CD4-positive, alpha-beta T cell treated with Interleukin-4 for 1 hour (primary cell): ENCODE results near the gene GREM2.

Source experiments
- DNase-seq, 2 donors: peaks; one replicate each; pipeline ENCODE4 v3.0.0-alpha.2; 2020 to 2022

The GREM2 gene

GRCh38 chr1:240497908-240498307 lies 114.0 kb downstream of the GREM2 start:
- no peak for DNase-seq

GRCh38 chr1:240496941-240497340 lies 115.0 kb downstream of the GREM2 start:
- no peak for DNase-seq

GRCh38 chr1:240496356-240496755 lies 115.6 kb downstream of the GREM2 start:
- DNase-seq = no peak

DNA sequence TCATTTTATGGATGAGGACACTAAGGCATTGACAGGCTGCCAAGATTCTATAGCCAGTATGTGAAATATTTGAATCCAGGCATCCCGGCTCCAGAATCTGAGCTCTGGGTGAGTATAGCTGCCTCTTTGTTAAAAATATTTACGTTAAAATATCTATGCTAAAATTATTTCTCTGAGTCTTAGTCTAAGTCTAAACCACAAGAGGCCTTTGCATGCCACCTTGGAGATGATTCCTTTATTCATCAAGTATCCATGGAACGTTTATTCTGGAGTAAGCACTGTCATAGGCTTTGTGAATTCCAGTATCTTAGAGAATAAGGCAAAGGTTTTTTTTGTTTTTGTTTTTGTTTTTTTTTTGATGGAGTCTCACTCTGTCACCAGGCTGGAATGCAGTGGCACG lies 116.4 kb downstream of the GREM2 start:
- no peak for DNase-seq

DNA sequence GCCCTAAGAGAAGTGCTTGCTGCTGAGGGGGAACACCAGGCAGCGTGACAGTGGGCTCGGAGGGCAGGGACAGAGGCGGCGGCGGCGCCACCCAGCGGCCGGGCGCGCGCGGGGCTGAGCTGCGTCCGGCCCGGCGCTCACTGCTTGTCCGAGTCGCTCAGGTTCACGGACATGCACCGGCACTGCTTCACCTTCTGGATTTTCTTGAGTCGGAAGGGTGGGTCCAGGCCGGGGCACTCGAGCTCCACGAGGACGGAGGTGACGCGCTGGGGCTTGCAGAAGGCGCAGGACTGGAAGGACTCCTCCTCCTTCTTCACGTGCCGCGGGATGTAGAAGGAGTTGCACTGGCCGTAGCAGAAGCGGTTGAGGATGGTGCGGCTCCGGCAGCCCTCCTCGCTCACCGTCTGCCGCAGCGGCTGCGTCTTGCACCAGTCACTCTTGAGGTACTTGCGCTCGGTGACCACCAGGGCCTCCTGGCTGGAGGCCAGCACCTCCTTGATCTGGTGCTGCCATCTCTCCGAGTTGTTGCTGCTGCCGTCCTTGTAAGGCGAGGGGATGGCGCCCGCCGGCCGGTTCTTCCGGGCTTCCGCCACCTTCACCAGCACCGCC lies 119.0 kb downstream of the GREM2 start:
- peak in 1 of 2 donors; percentile 3 for DNase-seq

- DNase-seq = no peak
Observed at GRCh38 chr1:240491796-240492195, 120.2 kb downstream of the GREM2 start.

DNA sequence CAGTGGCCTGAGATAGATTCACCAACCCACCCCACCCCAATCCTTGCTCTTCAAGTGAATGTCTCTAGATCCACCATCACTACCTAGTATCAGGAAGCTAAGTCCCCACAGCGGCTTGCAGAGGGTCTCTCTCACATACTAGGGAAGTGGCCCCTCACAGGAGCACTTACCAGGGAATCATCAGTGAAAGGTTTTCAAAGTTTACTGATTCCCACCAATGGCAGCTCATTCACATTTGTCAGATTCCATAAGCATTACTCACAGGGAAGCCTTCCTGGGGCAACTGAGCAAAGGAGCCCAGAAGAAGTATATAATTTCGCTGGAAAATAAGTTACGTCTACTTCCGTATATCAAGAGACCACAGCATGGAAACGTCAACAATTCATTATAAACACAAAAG lies 120.8 kb downstream of the GREM2 start:
- DNase-seq = no peak

DNA sequence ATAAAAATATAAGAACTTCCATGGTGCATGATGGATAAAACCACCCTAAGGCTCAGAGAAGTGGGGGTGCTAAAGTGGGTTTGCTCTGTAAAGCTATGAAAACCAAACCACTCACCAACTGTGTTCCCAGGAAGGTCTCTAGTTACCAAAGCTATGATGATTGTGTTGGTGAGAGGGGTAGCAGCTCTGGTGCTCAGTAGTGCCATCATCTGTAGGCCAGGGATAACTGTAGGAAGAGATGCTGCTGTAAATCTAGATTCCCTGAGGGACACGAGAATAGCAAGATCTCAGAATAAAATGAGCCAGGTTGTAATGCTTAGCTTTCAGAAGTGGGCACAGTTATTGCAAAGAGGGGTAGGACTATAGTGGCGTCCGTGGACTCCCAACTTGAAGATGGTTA lies 124.5 kb downstream of the GREM2 start:
- DNase-seq = no peak

GRCh38 chr1:240486611-240487010 lies 125.3 kb downstream of the GREM2 start:
- no peak for DNase-seq

DNA sequence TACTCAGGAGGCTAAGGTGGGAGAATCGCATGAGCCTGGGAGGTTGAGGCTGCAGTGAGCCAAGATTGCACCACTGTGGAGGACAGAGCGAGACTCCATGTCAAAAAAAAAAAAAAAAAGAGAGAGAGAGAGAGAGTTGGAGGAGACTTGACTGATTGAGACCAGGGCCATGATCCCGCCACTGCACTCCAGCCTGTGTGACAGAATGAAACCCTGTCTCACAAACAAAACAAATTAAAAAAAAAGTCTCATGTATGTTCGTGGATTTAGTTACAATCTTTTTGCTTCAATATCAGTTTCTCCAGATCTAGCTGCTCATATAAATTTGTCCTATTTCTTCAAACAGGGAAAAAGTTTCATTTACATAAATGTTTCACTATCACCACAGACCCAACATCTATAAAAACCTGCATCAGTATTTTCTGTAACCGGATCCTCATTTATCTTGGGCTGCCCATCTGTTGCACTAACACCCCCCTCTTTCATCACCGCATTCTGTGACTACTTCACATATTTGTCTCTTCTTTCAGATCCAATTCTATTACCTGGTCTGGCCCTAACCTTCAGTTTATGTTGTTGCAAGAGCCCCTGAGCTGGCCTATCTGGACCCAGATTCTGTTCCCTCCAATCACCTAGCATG lies 127.0 kb downstream of the GREM2 start:
- no peak for DNase-seq

DNA sequence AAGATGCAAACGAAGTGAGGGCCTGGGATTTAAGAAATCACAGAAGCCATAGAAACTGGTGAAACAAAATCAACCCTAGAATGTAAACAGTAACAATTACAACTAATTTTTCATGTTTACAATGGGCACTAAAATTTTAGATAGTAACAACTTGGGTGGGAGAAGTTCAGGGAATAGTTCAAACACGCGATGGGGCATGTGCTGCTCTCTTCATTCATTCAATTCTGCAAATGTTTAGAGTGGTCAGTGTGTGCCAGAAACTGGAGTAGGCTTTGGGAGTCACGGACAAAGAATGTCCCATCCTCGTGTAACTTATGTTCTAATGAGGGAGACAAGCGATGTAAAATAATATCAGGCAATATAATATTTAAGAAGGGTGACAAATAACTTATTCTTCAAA lies 133.4 kb downstream of the GREM2 start:
- no peak for DNase-seq

GRCh38 chr1:240475832-240476231 lies 136.1 kb downstream of the GREM2 start:
- DNase-seq = no peak

- DNase-seq = no peak
Observed at GRCh38 chr1:240474133-240474614, 137.8 kb downstream of the GREM2 start.

DNA sequence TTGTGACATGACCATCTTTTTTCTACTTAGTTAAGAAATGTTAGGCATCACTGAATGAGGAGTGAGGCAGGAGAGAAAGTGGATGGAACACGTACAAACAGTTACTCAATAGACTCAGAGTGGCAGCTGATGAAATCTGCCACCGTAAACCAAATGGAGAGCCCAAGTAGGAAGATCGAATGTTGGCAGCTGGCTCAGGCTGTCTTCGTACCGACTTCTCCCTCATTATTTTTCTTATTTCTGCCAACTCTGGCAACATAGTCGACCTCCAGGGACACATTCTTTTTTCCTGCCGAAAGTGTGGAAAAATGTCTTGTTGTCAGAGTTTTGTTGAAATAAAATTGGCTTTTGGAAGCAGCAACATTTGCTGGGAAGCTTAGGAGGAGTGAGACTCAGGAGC lies 143.3 kb downstream of the GREM2 start:
- DNase-seq = no peak

GRCh38 chr1:240467895-240468294 lies 144.1 kb downstream of the GREM2 start:
- DNase-seq = no peak

- DNase-seq = no peak
Observed at GRCh38 chr1:240466509-240466908, 145.4 kb downstream of the GREM2 start.

GRCh38 chr1:240465531-240465940 lies 146.4 kb downstream of the GREM2 start:
- DNase-seq = no peak

DNA sequence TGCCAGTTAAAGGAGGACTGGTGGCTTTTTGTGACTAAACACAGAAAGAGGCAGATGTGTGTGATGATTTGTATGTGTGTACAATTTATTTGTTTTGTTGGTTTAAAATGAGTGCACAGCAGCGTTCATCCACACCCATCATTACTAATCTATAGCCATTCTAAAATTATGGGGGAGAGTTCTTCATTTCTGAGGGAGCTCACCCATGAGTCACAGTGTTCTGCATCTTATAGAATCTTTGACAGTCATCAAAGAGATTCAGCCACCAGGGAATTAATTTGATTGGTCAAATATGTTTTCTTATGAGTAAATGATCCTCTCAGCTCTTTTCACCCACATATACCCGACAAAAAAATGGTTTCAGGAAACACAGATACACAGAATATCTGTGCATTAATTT lies 147.9 kb downstream of the GREM2 start:
- no peak for DNase-seq

GRCh38 chr1:240462766-240463395 lies 149.1 kb downstream of the GREM2 start:
- no peak for DNase-seq

DNA sequence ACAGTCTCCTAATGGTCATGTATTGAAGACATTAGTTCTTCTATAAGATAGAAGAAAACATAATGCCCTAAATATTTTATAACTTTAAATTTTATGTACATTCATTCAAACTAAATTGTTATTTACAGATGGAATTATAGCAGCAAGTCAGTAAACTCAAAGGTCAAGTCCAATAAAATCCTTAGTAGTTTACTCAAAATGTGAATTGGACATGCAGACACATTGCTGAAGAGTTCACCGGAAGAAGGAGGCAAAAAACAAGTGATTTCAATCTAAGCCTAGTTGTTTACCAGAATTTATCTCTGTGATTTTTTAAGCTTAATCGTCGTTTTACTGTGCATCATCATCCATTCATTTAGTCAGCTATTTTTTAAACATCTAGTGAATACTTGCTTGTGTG lies 149.7 kb downstream of the GREM2 start:
- DNase-seq = no peak

DNA sequence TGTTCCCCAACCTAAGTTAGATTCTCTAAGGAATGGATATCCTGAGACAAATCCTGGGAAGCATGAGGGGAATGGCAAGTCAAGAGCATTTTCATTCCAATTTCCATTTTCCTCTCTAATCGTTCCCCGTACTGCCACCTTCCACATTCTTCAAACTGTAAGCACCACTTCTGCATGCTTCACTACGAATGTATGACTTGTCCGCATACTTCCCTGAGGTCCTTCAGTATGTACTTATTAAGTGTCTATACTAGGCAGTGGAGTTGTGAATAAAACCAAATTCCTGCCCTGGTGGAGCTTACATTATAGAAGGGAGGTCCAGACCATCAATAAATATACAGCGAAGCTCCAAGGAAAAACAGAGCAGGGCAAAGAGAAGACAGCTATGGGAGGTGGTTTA lies 154.8 kb downstream of the GREM2 start:
- no peak for DNase-seq

DNA sequence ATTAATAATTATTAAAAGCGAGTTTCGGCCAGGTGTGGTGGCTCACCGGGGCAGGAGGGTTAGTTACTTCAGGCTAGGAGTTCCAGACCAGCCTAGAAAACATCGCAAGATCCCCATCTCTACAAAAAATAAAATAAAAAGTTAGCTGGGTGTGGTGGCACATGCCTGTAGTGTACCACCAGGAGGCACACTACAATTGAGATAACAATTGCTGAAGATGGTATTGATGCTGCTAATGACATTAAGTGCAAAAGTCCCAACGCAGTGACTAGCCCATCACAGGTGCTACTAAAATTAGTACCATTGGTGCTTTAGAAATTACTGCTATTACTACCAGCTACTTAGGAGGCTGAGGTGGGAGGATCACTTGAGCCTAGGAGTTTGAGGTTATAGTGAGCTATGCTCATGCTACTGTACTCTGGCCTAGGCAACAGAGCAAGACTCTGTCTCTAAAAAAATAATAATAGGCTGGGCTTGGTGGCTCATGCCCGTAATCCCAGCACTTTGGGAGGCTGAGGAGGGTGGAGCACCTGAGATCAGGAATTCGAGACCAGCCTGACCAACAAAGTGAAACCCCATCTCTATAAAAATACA lies 156.6 kb downstream of the GREM2 start:
- peak in 1 of 2 donors; percentile 44 for DNase-seq

DNA sequence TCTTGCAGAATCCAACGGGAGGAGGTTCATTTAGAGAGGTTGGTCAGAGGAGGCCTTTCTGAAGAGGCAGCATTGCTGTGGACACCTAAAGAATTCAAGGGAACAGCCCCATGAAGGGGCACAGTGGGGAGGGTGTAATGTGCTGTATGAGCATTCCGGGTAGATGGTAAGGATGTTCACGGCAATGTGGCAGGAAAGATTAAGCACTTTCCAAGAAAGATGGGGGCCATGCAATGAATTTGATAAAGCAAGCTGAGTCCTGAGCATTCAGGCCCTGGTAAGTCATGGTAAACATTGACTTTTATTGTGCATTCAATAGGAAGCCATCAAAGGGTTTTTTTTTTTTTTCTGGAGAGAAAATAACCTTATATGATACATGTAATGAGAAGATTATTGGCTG lies 166.6 kb downstream of the GREM2 start:
- no peak for DNase-seq

- no peak for DNase-seq
Observed at GRCh38 chr1:240441669-240442068, 170.3 kb downstream of the GREM2 start.
